NCI-H2029 (cell line): ENCODE data around the gene TRAF7.

Experiments used
- DNase-seq: peaks from one replicate; lab custom pipeline; 2025; lab: John Stamatoyannopoulos, UW

TRAF7 gene

DNA sequence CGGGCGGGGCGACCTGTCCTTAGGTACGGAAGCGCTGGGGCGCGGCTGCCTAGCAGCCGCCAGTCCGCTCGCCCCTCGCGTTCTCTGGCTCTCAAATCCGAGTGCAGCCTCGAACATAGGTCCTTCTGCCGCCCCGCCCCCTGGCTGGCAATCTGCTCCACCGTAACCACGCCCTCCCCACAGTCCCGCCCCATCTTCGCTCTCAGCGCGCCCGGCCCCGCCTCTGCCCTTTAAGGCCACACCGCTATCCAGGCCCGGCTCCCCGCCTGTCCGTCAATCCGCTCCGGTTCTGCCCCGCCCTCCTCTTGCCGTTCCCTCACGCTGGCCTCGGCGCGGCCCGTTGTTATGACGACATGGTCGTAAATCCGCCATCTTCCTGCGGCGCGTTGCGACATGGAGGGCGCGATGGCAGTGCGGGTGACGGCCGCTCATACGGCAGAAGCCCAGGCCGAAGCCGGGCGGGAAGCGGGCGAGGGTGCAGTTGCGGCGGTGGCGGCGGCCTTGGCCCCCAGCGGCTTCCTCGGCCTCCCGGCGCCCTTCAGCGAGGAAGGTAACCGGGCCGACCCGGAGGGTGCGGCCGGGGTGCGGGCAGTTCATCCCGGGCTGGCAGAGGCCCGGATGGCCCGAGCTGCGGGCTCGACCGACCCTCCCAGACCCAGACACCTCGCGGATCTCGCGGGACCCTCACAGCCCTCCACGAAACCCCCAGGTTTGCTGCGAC lies 67.8 kb downstream of the TRAF7 start, which contains the start of gene E4F1:
Gene E4F1, plus strand, starts transcription at position 371 of the 721 bp plus-strand sequence. Its CDS starts 23 bp downstream, at position 394.
- DNase-seq, result peak; percentile 97

DNA sequence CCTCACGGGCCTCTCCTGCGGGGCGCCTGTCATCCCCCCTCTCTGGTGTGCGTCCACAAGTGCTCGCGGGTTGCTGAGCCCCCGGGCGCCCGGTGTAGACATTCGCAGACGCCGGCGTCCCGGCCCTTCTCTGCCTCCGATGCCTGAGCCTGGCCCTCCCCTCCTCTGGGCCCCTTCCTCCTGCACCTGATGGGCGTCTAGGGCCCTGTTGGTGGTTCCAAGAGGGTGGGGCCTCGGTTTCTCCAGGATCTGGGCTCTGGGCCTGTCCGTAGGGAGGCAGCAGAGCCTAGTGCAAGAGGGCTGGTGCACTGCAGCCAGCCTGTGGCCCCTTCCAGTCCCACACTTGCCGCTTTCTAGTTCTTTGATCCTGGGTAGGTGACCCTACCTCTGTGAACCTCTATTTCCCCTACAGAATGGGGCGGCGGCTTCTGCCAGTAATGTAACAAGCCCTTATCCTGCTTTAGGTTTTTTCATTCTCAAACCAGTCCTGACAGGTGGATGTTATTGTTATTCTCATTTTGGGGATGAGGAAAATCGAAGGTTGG lies 68.4 kb downstream of the TRAF7 start:
- peak; percentile 34 for DNase-seq

DNA sequence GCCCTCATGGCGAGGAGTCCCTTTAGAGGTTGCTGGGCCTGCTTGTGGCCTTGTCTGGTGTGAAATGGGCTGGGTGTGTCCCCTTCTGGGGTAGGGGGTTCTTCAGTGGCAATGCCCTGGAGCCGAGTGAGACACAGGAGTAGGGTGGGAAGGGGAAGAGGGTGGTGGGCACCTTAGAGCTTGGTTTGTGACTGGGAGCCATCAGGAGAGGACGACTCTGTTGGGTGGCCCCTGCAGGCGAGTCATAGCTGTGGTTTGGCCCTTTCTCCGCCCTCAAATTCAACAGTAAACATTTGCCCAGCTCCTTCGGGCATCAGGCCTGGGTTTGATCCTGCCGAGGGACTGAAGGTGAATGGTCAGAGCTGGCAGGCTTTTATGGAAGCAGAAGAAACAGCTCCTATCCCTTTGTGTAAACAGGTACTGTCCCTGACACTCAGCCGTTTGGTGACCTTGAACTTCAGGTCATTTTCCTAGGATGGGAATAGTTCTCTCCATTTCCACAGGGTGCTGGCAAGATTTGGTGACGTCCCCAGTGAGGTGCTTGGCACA lies 70.7 kb downstream of the TRAF7 start:
- no peak for DNase-seq

DNA sequence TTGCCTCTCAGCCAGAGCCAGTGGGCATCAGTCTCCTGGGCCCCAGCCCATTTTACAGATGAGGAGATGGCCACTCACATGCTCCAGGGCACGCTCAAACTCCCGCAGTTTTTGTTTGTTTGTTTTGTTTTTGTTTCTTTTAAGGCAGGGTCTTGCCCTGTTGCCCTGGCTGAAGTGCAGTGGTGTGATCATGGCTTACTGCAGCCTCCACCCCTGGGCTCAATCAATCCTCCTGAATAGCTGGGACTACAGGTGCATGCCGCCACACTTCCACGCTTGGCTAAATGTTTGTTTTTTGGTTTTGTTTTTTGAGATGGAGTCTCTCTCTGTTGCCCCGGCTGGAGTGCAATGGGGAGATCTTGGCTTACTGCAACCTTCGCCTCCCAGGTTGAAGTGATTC lies 71.3 kb downstream of the TRAF7 start:
- DNase-seq, result no peak
